CD4-positive, alpha-beta T cell treated with Interleukin-12 subunit alpha and Interleukin-12 subunit beta, for 1 hour (primary cell): ENCODE data around the gene TTC17.
"Not testable (repeated sequence)": the region's sequence is repeated elsewhere in the genome, so short reads cannot be mapped to it uniquely, and the experiment has no call there.

Source experiments
- DNase-seq: peaks from one replicate; pipeline ENCODE4 v3.0.0-alpha.2; 2020

TTC17 gene

GRCh38 chr11:43382614-43383013 is 23.9 kb downstream of the TTC17 start:
- no peak for DNase-seq

GRCh38 chr11:43384393-43384792 is 25.7 kb downstream of the TTC17 start:
- DNase-seq: no peak

GRCh38 chr11:43392713-43393112 is 34.0 kb downstream of the TTC17 start:
- DNase-seq: peak; percentile 7

DNA sequence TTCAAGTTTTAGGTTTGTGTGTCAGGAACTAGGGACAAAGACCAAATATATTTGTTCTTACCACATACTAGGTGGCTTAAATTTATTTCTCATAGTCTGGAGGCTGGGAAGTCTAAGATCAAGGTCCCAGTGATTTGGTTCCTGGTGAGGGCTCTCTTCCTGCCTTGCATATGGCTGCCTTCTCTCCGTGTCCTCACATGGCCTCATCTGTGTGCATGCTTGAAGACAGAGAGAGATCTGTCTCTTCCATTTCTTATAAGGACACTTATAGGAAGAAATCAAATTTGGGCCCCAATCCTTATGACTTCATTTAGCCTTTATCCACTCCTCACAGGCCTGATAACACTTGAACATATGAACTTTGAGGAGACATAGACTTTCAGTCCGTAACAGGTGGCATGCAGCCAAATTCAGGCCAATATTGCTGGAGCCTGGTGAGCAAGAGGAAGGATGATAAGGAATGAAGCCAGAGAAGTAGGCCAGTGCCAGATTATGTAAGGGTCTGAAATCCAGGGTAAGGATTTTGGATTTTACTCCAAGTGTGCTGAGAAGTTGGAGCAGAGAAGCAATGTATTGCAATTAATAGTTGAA is 35.1 kb downstream of the TTC17 start:
- no peak for DNase-seq

- no peak for DNase-seq
Observed at GRCh38 chr11:43396617-43397016, 37.9 kb downstream of the TTC17 start.

GRCh38 chr11:43397251-43397650 is 38.5 kb downstream of the TTC17 start:
- no peak for DNase-seq

- no peak for DNase-seq
Observed at GRCh38 chr11:43399983-43400630, 41.4 kb downstream of the TTC17 start.

- DNase-seq: no peak
Observed at GRCh38 chr11:43401252-43401651, 42.5 kb downstream of the TTC17 start.

DNA sequence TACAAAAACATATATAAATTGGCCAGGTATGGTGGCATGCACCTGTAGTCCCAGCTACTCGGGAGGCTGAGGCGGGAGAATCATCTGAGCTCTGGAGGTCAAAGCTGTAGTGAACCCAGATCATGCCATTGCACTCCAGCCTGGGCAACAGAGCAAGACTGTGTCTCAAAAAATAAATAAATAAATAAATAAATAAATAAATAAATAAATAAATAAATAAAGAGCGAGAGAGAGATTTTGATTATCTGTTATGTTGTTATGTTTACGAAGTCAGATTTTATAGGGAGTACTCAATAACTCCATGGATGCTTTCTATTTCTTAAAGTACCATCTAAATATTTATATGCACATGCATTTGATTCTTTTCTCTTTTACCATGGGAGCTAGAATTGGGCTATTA is 43.1 kb downstream of the TTC17 start:
- not testable (repeated sequence) for DNase-seq

- no peak for DNase-seq
Observed at GRCh38 chr11:43403357-43404231, 44.9 kb downstream of the TTC17 start.

- DNase-seq: no peak
Observed at GRCh38 chr11:43404406-43404805, 45.7 kb downstream of the TTC17 start.

- no peak for DNase-seq
Observed at GRCh38 chr11:43404836-43405479, 46.2 kb downstream of the TTC17 start.

DNA sequence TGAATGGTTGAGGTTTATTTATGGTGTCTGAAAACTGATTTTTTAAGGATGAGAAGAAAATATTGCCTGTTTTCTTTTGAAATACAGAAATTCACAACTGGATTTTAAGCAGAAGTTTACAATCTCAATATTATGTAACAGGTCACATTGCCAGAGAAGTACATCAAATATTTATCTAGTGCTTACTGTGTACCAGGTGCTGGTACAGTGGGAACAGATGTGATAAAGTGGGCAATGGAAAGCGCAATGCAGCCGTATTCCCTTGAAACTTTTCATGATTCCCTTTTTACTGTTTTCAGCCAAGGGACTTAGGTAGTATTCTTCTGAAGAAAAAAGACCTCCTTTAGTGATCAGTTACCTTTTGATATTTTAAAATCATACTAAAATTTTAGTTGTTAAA is 49.6 kb downstream of the TTC17 start:
- no peak for DNase-seq

- no peak for DNase-seq
Observed at GRCh38 chr11:43410394-43410793, 51.7 kb downstream of the TTC17 start.

DNA sequence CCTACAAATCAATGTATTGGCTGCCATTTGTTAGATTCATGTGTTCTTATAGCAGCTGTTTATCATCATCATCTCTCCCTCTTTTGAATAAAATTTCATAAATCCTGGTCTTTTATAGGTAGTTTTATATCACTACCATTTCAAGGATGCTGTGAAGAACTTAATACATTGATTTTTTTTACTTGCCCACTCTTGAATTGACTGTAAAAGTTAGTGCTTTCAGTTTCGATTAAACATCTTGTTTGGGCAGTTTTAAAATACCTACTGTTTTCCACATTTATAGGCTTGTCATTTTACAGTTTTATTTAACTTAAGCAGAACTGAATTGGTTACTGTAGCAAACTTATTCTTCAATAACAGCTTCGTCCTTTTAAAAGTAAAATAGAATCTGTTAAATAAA is 59.5 kb downstream of the TTC17 start:
- no peak for DNase-seq

DNA sequence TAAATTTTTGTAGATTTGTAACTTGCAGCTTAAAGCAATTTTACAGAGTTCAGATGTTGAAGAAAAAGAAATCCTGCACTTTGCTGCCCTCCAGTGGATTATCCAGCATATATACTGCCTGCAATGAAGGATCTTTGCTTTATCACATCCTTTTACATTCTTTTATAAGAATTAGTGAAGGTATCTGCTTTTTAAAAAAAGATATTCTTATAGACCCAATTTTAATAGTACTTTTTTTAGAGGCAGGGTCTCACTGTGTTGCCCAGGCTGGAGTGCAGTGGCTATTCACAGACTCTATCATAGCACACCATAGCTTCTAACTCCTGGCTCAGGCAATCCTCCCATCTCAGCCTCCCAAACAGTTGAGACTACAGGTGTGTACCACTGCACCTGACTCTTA is 60.7 kb downstream of the TTC17 start:
- DNase-seq: peak; percentile 35

DNA sequence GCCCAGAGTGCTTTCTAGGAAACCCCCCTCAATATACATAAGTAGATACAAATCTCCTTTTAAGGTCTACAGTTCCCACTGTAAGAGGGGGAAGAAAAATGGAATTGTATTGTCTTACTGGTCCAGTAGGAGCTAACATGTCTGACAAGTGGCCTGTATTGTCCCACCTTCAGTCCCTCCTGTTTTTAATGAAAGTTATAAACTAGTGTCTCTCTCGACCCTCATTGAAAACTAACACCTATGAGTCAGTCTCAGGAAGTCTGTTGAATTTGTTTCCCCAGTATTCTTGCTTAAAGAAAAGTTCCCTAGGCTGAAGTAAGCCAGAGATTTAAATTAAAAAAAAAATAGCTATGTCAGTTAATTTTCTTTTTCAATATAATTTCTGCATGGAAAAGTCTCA is 69.3 kb downstream of the TTC17 start:
- no peak for DNase-seq

DNA sequence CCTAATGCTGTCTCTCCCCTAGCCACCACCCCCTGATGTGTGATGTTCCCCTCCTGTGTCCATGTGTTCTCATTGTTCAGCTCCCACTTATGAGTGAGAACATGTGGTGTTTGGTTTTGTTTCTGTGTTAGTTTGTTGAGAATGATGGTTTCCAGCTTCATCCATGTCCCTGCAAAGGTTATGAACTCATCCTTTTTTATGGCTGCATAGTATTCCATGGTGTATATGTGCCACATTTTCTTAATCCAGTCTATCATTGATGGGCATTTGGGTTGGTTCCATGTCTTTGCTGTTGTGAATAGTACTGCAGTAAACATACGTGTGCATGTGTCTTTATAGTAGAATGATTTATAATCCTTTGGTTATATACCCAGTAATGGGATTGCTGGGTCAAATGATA is 72.2 kb downstream of the TTC17 start:
- DNase-seq: not testable (repeated sequence)

DNA sequence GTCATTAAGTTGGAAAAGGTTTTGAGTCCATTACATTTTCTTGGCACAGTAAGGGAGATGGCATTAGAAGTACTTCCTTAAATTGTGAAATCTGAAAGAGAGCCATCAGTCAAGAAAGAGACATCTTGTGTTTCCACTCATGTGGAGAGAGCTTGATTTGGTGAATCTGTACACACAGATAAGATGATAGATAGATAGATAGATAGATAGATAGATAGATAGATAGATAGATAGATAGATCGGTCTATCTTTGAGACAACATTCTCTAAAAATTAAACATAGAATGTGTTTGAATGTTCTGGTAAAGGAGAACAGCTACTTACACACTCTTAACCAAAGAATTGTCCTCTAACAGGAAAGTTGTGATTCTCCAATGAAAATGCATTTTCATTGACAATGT is 76.2 kb downstream of the TTC17 start:
- DNase-seq: no peak

- DNase-seq: no peak
Observed at GRCh38 chr11:43440486-43440885, 81.8 kb downstream of the TTC17 start.

GRCh38 chr11:43443811-43444210 is 85.1 kb downstream of the TTC17 start:
- DNase-seq: no peak

DNA sequence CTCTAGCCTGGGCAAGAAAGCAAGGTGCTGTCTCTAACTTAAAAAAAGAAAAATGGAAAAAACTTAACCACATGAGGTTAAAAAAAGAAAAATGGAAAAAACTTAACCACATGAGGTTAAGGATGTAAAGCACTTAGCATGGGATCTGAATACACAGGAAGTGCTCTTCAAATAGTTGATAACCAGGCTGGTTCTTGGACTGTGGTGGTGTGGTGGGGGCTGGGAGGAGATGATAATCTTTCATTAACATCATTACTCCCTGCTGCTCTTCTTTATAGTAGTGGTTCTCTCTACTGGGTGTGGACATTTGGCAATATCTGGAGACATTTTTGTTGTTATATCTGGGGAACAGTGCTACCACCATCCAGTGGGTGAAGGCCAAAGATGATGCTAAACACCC is 88.4 kb downstream of the TTC17 start:
- no peak for DNase-seq

GRCh38 chr11:43458486-43458885 is 99.8 kb downstream of the TTC17 start:
- DNase-seq: no peak

- no peak for DNase-seq
Observed at GRCh38 chr11:43459246-43459645, 100.5 kb downstream of the TTC17 start.
